CD4-positive, alpha-beta T cell treated with Interleukin-4 for 1 hour (primary cell): ENCODE data around the gene TMX4.
"Not testable (repeated sequence)": the region's sequence is repeated elsewhere in the genome, so short reads cannot be mapped to it uniquely, and the experiment has no call there.

Experiments used
- DNase-seq, 2 donors: peaks; one replicate each; pipeline ENCODE4 v3.0.0-alpha.2; 2020 to 2022

The TMX4 gene

DNA sequence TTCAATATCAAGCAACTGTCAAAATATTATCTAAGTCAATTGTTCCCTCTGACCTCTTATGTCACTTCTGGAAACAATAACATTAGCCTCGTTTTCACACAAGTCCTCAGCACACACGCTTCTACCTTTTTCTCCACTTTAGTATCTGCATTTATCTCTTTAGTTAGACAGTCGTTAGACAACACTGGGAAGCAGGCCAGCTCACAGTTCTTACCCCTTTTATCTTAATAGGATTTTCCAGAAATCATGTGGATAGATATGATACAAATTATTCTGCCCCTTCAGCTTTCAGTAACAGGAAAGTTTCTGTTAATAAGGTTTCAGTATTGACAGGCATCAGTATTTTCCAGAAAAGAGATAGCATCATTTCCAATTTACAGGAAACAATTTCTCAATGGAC lies 53.4 kb downstream of the TMX4 start:
- DNase-seq: no peak

DNA sequence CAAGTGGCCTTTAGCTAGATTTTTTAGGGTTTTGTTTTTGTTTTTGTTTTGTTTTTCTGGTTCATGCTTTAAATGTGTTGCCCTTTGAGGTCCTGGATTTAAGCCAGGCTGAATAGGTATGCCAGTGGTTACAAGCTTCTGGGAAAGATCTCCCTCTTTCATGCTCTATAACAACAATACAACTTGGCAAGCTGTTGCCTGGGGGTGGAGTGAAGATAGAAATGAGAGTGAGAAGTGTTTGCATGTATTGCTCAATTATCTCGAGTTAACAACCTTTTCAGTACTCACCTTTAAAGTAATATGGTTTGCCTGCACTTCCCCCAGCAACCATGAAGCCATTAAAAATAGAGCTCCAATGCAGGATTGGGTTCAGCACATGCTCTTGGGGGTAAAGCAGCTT lies 60.1 kb downstream of the TMX4 start:
- DNase-seq: no peak

DNA sequence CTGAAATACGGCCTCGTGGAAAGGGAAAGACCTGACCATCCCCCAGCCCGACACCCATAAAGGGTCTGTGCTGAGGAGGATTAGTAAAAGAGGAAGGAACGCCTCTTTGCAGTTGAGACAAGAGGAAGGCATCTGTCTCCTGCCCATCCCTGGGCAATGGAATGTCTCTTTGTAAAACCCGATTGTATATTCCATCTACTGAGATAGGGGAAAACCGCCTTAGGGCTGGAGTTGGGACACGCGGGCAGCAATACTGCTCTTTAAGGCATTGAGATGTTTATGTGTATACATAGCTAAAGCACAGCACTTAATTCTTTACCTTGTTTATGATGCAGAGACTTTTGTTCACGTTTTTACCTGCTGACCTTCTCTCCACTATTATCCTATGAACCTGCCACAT lies 63.0 kb downstream of the TMX4 start:
- not testable (repeated sequence) for DNase-seq

DNA sequence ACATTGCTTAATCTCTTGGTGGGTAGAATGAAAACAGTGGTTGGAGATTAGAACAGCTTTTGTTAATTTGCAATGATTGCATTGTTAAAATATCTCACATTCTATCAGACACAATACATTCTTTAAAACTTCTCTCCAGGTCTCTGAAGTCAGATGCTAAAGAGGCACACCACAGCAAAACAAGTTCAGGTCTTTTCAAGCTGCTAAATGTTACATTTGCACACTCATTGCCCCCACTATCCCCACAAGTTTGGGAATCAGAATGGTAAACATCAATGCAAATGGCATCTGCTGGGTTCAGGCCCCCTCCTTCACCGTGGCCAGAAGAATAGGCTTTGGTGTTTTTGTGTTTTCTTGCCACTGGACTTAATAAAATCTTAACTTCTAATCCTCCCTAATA lies 69.2 kb downstream of the TMX4 start:
- DNase-seq: no peak

DNA sequence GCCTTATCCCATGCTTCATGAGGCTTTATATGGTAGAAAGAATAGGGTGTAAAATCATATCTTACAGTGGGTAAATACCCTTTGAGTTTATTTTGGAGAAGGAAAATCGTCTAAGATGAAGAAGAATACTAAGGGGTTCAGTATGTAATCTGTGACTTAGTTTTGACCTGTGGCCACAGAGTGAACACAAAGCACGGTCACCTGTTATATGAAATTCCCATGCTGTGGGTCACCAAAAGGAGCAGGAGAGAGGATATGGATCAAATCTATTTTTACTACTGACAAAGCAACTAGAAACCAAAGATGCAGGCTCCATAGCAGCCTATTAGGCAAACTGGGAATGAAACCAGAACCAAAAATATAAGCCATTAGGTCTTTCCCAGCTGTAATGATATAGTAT lies 75.7 kb downstream of the TMX4 start:
- no peak for DNase-seq

DNA sequence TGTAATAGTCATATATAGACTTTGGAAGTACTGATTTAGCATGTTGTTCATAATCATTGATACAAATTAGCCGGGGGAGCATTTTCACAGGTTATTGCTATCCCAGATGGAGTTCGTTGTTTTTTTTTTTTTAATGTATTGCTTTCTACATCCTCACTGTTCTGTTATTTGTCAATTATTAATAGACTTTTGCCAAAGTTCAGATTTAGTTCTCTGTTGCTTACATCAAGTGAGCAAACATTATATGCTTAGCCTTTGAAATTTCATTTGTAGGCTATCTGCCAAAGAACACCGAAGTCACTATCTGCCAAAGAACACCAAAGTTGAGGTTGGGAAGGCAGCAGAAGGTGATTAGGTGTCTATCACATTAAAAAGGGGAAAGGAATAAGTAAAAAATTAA lies 79.2 kb downstream of the TMX4 start, which contains the start of gene HAO1:
Gene HAO1, minus strand, starts transcription at position 118 of the 400 bp plus-strand sequence. Its CDS starts 36 bp downstream, at position 82.
- no peak for DNase-seq

DNA sequence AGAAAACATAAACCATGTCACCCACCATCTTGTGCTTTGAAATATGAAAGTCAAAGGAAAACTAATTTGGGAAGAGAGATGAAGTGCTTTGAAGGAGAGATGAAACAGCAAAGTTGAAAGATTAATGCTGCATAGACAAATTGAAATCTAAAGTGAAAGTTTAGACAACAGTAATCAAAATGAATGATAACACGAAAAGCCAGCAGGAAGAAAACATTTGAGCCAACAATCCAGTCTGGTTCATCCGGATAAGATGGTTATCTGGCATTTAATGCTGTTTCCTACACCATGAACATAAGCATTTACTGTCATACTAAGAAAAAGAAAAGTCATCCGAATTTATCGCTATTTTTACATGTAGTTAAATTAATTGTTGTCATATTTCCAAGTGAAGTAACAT lies 79.9 kb downstream of the TMX4 start:
- no peak for DNase-seq

DNA sequence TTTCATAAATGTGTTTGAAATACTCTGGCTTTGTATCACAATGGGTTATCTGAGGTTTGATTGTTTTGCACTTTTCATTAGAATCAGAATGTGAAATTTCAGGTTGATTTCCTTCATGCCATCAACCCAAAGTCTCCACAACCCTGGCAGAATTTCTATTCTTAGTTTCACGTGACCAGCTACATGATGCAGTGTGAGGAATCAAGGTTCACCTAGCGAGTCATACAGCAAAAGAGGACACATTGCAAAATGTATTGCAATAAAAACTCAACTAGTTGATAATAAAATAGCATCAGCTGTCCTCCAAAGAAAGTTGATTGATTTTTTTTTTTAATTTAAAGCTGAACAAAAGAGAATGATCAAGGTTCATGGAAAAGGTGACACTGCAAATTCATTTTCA lies 81.5 kb downstream of the TMX4 start:
- no peak for DNase-seq

DNA sequence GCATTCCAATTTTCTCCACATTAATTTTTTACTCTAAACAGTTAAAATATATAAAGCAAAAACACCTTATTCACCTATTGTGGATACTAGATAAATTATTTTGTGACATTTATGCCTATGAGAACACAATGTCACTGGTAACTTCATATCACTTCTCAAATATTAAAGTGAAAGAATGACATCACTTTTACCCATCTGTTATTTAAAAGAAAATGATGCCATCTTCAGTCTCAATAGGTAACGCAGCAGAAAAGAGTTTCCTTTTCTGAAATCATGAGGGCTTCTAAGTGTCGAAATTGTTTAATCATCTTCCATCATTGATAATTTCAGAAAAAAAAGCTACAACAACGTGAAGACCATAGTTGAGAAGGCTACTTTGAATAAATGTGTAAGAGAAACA lies 82.2 kb downstream of the TMX4 start:
- no peak for DNase-seq

DNA sequence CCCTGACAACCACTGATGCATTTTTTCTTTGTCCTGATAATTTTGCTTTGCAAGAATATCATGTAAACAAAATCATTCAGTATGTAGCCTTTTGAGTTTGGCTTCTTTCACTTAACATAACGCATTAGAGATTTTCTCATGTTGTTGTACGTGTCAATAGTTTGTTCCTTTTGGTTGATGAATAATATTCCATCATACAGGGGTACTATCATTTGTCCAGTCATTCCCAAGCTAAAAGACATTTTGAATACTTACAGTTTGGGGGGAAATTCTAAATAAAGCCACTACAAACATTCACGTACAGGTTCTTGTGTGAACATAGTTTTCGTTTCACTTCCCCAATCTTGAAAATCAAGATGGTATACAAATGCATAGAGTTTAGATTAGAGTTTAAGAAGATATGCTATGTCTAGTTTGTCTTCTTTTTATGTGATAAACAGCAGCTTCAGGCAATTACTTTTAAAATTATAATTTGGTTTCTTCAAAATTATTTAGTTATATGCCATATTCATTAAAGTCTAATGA lies 84.5 kb downstream of the TMX4 start:
- no peak for DNase-seq

DNA sequence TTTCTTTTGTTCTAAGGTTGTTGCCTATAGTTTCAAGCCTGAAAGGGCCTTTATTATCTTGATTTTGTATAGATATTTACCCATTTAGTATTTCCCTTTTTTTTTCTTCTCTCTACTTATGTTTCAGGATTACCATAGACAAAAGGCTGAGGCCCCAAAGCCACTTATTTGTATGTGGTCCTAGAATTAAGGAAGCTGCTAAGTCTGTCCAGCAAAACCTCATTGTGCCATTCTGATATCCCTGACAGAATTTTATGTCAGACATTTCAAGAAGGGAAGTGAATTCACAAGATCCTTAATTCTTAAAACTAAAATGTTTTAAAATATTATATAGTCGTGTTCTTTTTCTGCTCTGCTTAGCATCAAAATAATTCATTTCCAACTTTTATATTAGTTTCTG lies 86.2 kb downstream of the TMX4 start:
- no peak for DNase-seq

DNA sequence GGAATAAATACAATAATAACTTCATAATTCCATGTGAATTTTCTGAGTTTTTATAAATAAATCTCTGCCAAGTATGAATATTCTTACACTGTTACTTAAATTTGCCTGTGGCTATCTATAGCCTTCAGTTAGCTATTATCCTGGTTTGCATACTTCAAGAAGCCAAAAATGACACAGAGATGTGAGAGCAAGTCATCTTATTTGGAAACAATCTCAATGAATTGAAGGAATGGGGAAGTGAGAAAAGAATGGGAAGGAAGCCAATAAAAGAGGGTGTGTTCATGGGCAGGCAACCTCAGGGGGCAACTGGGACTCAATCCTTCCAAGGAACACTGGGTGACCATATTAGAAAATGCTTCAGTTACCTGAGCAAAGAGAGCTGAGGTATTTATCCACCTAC lies 89.2 kb downstream of the TMX4 start:
- no peak for DNase-seq
